GM19099 (cell line): ENCODE results near the gene NDUFAF5.

ENCODE experiments used
- POLR2A ChIP-seq: IDR thresholded peaks from 3 replicates; pipeline ENCODE4 v1.6.1; 2011; ENCODE audit warnings: low read depth; ENCODE audit not compliant: insufficient read length; ENCODE audit errors: extremely low read depth

The NDUFAF5 gene, protein sequence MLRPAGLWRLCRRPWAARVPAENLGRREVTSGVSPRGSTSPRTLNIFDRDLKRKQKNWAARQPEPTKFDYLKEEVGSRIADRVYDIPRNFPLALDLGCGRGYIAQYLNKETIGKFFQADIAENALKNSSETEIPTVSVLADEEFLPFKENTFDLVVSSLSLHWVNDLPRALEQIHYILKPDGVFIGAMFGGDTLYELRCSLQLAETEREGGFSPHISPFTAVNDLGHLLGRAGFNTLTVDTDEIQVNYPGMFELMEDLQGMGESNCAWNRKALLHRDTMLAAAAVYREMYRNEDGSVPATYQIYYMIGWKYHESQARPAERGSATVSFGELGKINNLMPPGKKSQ

DNA sequence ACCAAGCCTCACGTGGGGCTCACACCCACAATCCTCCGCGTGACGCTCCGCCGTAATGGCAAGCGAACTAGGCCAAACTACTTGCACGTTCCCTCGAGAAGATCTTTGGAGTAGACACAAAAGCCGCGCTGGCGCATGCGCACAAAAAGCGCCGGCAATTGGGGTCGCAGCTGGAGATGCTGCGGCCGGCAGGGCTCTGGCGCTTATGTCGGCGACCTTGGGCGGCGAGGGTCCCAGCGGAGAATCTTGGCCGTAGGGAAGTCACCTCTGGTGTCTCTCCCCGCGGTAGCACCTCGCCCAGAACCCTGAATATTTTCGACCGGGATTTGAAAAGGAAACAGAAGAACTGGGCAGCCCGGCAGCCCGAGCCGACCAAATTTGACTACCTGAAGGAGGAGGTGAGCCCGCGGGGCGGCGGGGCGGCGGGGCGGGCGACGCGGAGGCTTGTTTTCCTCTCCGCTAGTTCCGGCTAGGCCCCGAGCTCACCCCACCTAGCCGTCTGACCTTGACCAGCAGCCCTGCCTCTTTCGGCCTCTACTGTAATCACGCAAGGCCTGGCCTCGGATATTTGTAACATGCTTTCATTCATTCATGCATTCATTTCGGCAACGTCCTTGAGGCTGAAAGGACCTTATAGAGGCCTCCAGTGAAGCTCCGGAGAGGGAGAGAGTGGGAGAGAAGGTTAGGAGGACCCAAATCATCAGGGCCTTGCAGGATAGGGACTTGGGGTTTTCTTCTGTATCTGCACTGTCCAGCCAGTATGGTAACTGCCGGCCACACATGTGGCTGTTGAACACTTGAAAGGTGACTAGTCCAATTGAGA lies at the start of gene NDUFAF5, which contains the start of gene ESF1:
TSS of gene NDUFAF5 (plus strand) at position 136 of the 823 bp plus-strand sequence. CDS start at position 177, 41 bp downstream.
TSS of gene ESF1 (minus strand) at position 27 of the 823 bp plus-strand sequence. CDS start 1,779 bp downstream, outside the sequence.
- peak; percentile 84 for TF ChIP-seq POLR2A

DNA sequence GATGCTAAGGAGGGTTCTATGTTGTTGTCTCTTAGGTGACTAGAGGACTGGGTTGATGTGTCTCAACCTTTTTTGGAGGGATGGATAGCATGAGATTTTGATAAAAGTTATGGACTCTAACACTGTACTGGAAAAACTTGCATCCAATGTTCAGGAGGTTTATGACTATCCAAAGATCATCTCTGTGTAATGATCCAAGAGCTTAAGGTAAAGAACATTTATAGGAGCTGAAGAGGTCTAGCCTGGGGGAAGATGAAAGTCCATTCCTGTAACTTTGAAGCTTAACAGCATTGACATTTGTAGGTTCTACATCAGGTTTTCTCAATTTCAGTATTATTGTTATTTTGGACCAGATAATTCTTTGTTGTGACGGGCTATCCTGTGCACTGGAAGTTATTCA lies 49.0 kb upstream of the NDUFAF5 start:
- no peak for TF ChIP-seq POLR2A

DNA sequence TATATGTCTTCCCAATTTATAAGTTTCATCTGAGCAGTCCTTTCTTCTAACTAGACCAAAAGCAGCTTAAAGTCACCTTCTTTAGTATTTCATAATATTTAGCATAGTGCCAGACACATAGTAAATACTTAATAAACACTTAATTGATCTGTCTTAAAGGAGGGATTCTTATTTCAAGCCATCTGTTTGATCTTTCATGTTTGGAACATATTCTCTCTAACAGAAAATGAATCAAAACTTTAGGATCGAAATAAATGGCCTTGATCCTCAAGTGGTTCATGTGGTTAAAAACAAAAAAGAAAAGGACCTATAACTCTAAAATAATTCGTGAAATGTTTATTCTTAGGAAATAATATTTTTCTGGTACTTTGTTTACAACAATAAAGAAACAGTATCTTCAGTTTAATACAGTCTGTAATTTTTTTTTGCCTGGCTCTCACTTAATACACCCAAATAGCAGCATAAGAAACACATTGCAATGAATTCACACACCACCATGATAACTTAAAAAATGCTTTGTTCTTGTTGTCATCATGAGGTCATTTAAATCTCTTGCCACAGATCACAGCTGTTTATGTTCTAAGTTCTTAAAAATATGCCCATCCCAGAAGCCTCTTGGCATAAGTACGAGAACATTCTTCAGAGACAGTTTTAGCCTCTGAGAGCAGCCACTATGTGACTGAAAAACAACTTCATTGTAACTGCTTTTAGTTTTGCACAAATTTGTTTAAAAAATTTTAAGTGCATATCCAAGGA lies 48.2 kb upstream of the NDUFAF5 start:
- TF ChIP-seq POLR2A, result no peak

DNA sequence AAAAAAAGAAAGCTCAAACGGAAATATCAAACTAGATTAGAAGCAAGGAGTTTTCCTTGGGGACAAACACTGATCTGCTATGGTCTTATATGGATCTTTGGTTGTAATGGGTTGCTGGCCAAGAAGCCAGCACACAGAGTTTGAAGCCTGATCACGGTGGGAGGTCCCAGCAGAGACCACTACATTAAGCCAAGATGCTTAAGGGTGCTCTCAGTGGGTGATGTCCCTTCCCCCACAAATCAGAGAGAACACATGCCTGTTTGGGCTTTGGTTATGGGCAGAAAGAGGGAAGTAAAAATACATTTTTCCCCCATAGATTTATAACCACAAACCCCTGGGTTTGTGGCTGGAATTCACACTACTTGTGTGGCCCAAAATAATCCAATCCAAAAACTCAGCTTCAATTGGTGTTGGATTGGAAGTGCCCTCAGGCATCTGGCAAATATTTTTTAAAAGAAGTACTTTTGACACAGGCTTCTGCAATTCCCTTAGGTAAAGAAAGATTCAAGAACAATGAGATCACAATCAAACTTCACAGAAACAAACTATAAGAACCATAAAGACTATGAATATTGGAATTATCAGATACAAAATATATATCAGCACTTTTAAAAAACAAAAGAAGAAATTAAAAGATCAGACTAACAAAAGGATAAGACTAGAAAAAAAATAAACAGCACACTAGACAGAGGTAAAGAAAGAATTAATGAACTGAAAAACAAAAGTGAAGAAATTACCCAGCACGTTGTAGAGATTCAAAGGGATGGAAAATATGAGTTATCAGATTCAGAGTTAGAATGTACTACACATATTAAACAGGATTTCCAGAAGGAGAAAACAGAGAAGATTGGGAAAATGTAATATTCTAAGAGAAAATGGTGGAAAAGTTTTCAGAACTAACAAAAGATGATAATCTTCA lies 44.8 kb upstream of the NDUFAF5 start:
- no peak for TF ChIP-seq POLR2A

DNA sequence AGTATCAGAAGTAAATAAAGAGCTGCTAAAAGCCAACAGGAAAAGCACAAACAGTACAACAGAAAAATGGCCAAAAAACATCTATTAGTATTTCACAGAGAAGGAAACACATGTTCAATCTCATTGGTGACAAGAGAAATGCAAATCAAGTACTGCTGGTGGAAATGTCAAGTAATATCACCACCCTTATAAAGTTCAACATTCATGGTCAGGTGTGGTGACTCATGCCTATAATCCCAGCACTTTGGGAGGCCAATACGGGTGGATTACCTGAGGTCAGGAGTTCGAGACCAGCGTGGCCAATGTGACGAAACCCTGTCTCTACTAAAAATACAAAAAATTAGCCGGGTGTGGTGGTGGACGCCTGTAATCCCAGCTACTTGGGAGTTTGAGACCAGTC lies 42.9 kb upstream of the NDUFAF5 start:
- no peak for TF ChIP-seq POLR2A

DNA sequence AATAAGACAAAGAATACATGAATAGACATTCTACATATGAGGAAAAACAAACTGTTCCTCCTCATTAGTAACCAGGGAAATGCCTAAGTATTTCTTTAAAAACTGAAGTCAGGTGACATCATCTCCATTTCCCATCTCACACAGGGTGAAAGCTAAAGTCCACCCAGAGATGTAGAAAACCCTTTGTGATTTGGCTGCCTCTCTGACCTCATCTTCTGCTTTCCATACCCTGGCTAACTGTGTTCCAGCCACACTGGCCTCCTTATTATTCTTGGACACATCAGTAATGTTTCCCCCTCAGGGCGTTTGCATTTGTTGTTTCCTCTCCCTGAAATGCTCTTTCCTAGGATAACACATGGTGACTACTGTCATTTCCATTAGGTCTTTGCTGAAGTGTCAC lies 40.5 kb upstream of the NDUFAF5 start:
- no peak for TF ChIP-seq POLR2A

DNA sequence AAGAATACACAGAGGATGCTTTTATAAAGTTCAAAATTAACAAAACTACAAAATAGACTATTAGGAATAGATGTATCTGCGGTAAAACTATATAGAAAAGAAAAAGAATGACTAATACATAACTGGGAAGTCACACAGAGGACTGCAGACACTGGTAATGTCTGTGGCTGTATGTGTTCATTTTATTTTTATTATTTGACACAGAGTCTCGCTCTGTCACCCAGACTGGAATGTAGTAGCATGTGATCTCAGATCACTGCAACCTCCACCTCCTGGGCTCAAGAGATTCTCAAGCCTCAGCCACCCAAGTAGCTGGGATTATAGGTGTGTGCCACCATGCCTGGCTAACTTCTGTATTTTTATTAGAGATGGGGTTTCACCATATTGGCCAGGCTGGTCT lies 39.0 kb upstream of the NDUFAF5 start:
- no peak for TF ChIP-seq POLR2A

DNA sequence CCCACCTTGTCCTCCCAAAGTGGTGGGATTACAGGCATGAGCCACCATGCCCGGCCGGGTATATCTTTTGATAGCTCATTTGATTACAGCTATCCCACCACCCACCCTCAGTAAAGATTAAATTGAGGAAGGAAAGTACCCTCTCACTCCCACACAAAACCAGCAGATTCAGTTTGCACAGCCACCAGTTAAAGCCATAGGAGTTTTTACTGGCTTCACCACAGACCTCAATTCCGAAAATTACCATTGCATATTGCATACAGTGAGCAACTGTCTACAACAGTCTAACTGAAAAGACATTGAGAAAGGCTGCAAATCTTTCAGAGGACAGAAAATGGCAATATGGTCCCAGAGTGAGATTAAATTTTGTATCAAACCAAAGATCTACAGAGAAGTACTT lies 35.0 kb upstream of the NDUFAF5 start:
- TF ChIP-seq POLR2A, result no peak

DNA sequence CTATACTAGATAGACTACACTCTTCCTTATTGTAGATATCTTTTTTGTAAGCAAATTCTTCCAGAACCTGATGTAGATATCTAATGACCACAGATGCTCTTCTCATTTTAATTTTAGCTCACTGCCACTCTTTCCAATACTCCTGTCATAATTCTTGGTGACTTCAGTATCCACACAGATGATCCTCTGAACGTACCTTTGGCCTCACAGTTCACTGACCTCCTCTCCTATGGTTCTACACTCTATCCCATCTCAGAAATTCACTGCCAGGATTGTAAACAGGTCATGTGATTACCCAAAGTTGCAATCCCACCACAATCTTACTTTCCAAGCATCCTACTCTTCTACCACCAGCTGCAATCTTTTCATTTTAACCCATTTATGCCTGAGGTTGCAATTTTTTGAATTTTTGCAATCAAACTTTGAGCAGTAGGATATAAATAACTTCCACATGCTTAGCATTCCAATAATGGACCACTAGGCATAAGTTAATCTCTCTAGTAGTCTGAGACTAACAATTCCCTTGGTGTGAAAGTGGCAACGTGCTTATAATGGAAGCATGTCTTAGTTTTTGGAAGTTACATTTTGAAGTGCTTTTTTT lies 31.3 kb upstream of the NDUFAF5 start:
- TF ChIP-seq POLR2A, result no peak

DNA sequence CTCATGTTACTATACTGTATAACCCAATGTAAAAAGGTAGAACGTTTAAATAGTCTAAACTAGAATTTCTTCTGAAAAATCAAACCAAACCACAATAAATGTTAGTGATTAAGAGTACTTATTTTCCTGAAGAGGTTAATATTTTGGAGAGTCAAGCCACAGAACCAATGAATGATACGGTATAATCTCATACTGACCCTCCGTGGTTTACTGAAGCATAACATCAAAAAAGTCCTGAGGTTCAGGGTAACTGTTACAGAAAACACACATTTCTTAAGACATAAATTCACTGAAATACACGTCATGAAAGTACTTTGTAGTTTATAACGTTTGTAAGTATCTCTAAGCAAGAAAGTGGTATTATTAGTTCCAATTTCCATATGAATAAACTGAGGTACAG lies 29.0 kb upstream of the NDUFAF5 start:
- TF ChIP-seq POLR2A, result no peak

DNA sequence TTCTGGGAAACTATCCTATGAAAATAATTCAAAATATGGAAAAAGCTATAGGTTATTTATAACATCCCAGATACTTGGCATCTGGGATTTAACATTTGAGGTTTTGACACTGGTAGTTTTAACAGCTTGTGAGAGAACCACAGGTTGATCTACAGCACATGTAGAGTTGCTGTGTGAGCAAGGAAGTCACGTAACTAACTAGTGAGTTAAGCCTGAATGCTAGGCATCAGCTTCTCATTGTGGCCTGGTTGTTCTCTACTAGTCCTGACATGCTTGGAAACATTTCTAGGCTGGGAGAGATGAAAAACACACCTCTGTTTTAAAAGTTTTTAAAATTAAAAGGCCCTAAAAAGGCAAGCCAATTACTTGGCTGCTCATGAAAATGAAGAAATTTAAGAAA lies 28.3 kb upstream of the NDUFAF5 start:
- TF ChIP-seq POLR2A, result no peak

DNA sequence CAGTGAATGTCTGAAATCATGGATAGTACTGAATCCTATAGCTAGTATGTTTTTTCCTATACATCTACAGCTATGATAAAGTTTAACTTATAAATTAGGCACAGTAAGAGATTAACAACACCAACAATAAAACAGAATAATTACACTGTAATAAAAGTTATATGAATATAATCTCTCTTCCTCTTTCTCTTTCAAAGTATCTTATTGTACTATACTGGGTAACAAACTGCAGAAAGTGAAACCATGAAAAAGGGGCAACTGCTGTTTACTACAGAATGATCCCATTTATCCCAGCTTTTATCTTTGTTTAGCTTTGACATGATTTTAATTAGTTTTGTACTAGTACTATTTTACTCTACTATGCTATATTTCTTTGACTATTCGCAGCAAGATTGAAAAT lies 25.9 kb upstream of the NDUFAF5 start:
- TF ChIP-seq POLR2A, result no peak

DNA sequence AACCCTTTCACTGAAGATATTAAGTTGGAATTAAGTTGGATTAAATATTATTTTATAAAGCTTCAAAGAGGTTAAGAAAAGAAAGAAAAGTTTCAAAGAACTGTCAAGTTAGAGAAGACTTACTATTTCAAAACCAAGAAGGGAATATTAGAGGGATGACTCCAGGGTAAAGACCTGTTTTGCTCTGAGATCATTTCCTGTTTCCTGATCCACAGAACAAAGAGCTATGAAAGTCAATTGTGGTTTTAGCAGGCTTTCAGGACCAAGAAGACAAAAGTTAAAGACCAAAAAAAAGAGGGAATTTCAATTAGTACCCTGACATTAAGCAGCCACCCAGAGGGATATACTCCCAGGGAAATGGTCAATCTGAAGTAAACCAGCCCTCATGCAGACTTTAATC lies 19.5 kb upstream of the NDUFAF5 start:
- no peak for TF ChIP-seq POLR2A
